ENCODE data around the gene PPM1M.

GRCh38 chr3:52216585-52217408 lies 28.8 kb upstream of the PPM1M start:
- TF ChIP-seq, protein P1, sequence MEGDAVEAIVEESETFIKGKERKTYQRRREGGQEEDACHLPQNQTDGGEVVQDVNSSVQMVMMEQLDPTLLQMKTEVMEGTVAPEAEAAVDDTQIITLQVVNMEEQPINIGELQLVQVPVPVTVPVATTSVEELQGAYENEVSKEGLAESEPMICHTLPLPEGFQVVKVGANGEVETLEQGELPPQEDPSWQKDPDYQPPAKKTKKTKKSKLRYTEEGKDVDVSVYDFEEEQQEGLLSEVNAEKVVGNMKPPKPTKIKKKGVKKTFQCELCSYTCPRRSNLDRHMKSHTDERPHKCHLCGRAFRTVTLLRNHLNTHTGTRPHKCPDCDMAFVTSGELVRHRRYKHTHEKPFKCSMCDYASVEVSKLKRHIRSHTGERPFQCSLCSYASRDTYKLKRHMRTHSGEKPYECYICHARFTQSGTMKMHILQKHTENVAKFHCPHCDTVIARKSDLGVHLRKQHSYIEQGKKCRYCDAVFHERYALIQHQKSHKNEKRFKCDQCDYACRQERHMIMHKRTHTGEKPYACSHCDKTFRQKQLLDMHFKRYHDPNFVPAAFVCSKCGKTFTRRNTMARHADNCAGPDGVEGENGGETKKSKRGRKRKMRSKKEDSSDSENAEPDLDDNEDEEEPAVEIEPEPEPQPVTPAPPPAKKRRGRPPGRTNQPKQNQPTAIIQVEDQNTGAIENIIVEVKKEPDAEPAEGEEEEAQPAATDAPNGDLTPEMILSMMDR (IDR thresholded peaks at IDR 0.05) = no peak
- TF ChIP-seq POLR2AphosphoS5 (IDR thresholded peaks at IDR 0.05; ENCODE audit: low read depth, low read length) (peak; percentile 83; the same call in 1 of the 2 replicates), MXI1 (IDR thresholded peaks at IDR 0.05; ENCODE audit: low read depth, low read length) (no peak), EP300 (IDR thresholded peaks at IDR 0.05; ENCODE audit: borderline replicate concordance in 1 of 2, low read depth in 1 of 2, low read length in 1 of 2) (peak; percentile 30 to 93; a peak in 3 of 4 replicates), JUND (IDR thresholded peaks at IDR 0.05) (peak; percentile 95)
- TF ChIP-seq, protein P2, sequence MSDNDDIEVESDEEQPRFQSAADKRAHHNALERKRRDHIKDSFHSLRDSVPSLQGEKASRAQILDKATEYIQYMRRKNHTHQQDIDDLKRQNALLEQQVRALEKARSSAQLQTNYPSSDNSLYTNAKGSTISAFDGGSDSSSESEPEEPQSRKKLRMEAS (IDR thresholded peaks at IDR 0.05; ENCODE audit: low read depth) = peak; percentile 61; the same call in 1 of the 2 replicates

Data from SK-N-SH (cell line).